ENCODE measurements around the gene CMIP. TPM values are rescaled to one million over a fixed set of nuclear protein-coding genes. Genes with fewer than 3 reads are reported as not detected.

CMIP gene
- total RNA-seq, 1 experiment from 2014 or later = 68.0 TPM

DNA sequence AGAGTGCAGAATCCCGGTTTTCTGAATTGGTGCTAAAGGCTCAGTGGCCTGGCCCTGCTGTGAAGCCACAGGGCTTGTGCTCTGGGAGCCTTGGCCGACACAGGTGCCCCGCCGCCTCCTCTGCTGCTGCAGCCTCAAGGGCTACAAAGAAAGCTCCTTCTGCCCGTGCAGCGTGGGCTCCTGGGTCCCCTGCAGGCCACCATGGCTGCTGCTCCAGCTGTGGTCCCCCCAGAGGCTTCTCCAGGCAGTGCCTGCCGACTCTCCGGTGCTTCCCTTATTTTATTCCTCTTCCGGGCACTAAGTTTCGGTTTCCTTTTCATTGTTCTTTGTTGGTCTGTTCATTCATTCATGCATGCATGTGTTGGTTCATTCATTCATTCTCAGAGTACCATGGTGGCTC lies 53.1 kb downstream of the CMIP start:
- intact Hi-C loops (cut with micrococcal nuclease; ENCODE audit: unreplicated experiment) = no loop called here
- H3K9me3 Mint-ChIP-seq (ENCODE audit: unreplicated experiment) = no peaks in the 10 kb centered on the region
- Histone ChIP-seq H3K4me3 (ENCODE audit: low read depth, low read length) (no peak overlapping the region), H3K36me3 (ENCODE audit: control insufficient read depth, insufficient read depth, low read length) (peaks cover 2% of the 10 kb centered on the region; the same call in 1 of the 2 replicates), H3K4me1 (peaks cover 16% of the 10 kb centered on the region), H3K9me3 (no peaks in the 10 kb centered on the region), H3K27me3 (replicated peaks; ENCODE audit: control insufficient read depth, insufficient read depth, low read length) (no peaks in the 10 kb centered on the region)
- POLR2A ChIA-PET = interaction anchor here (0.6 kb wide), 1 partner anchor 95 kb away, joined by 15 read pairs; no protein-coding TSS in a partner anchor
- BruUV-seq (replicated peaks) = no TSS peak
- CTCF ChIA-PET = no interaction called here
- peaks cover 21% of the 10 kb centered on the region for H3K4me1 Mint-ChIP-seq (ENCODE audit: low read depth, unreplicated experiment)
- TF ChIP-seq, protein P1, sequence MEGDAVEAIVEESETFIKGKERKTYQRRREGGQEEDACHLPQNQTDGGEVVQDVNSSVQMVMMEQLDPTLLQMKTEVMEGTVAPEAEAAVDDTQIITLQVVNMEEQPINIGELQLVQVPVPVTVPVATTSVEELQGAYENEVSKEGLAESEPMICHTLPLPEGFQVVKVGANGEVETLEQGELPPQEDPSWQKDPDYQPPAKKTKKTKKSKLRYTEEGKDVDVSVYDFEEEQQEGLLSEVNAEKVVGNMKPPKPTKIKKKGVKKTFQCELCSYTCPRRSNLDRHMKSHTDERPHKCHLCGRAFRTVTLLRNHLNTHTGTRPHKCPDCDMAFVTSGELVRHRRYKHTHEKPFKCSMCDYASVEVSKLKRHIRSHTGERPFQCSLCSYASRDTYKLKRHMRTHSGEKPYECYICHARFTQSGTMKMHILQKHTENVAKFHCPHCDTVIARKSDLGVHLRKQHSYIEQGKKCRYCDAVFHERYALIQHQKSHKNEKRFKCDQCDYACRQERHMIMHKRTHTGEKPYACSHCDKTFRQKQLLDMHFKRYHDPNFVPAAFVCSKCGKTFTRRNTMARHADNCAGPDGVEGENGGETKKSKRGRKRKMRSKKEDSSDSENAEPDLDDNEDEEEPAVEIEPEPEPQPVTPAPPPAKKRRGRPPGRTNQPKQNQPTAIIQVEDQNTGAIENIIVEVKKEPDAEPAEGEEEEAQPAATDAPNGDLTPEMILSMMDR (IDR thresholded peaks at IDR 0.05; ENCODE audit: insufficient read depth in 1 of 2, low read depth in 1 of 2, low read length in 1 of 2, severe bottlenecking in 1 of 2, unreplicated experiment in 1 of 2) = no peak
- no peak for DNase-seq
- H3K4me3 Mint-ChIP-seq (ENCODE audit: unreplicated experiment) = no peak overlapping the region
- H3K36me3 Mint-ChIP-seq (ENCODE audit: insufficient read depth, unreplicated experiment) = peaks cover 17% of the 10 kb centered on the region
- no peak overlapping the region for H3K27ac Mint-ChIP-seq (ENCODE audit: unreplicated experiment)
- H3K27me3 Mint-ChIP-seq (ENCODE audit: insufficient read depth, unreplicated experiment) = no peaks in the 10 kb centered on the region

DNA sequence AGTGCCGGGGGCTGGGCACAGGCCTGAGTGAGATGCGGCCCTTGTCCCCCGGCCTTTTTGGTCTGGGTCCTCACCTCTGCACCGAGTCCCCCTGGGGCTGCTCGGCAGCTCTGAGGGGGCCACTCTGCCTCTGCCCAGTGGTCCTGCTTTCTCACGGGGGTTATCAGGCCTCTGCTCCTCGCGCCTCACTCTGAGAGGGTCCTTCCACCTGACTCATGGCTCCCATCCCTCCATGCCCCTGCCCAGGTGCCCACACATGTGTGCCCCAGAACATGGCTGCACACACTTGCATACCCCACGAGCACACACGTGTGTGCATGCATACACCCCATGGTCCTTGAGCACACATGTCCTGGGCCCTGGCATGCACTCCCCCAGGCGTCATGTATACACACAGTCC lies 53.7 kb downstream of the CMIP start:
- H3K4me3 Mint-ChIP-seq (ENCODE audit: unreplicated experiment) = no peak overlapping the region
- Histone ChIP-seq H3K9me3 (no peaks in the 10 kb centered on the region), H3K4me1 (peaks cover 10% of the 10 kb centered on the region), H3K27me3 (replicated peaks; ENCODE audit: control insufficient read depth, insufficient read depth, low read length) (no peaks in the 10 kb centered on the region), H3K36me3 (ENCODE audit: control insufficient read depth, insufficient read depth, low read length) (peaks cover 2% of the 10 kb centered on the region; the same call in 1 of the 2 replicates), H3K4me3 (ENCODE audit: low read depth, low read length) (no peak overlapping the region)
- no peaks in the 10 kb centered on the region for H3K9me3 Mint-ChIP-seq (ENCODE audit: unreplicated experiment)
- POLR2A ChIA-PET = interaction anchor here (0.6 kb wide), 1 partner anchor 96 kb away, joined by 15 read pairs; no protein-coding TSS in a partner anchor
- H3K36me3 Mint-ChIP-seq (ENCODE audit: insufficient read depth, unreplicated experiment) = peaks cover 17% of the 10 kb centered on the region
- H3K4me1 Mint-ChIP-seq (ENCODE audit: low read depth, unreplicated experiment) = peaks cover 15% of the 10 kb centered on the region
- BruUV-seq (replicated peaks) = no TSS peak
- no peak overlapping the region for H3K27ac Mint-ChIP-seq (ENCODE audit: unreplicated experiment)
- no peak for DNase-seq
- no peaks in the 10 kb centered on the region for H3K27me3 Mint-ChIP-seq (ENCODE audit: insufficient read depth, unreplicated experiment)
- CTCF ChIA-PET = no interaction called here
- TF ChIP-seq, protein P1 (IDR thresholded peaks at IDR 0.05; ENCODE audit: insufficient read depth in 1 of 2, low read depth in 1 of 2, low read length in 1 of 2, severe bottlenecking in 1 of 2, unreplicated experiment in 1 of 2) = no peak
- intact Hi-C loops (cut with micrococcal nuclease; ENCODE audit: unreplicated experiment) = no loop called here

DNA sequence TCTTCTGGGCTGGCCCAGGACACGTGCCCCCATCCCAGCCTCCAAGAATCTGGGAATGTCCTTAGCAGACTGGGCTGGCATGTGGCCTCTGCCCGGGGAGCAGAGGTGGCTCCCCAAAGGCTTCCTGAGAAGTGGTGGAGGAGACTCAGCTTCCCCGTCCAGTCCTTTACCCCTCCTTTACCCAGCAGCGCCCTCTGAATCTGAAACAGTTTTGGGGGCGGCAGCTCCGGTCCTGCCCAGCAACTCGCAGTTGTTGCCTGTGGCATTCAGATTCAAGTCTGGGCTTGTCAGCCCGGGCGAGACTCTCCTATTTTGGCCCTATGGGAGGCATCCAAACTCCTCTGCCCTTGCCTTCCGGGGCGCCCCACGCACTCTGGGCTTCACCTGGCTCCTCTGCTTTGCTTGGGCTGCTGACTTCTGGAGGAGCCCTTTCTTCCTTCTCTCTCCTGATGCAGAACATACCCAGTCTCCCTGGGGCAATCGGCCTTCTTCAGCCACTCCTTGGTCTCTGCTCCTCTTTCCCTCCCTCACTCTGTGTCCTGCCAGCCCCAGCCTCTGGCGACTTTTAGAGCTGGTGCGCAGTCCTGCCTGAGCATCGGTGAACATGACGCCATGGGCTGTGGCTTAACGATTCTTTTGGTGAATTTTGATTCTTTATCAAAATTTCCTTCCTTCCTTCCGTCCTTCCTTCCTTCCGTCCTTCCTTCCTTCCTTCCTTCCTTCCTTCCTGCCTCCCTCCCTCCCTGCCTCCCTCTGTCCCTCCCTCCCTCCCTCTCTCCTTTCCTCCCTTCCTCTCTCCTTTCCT lies 55.2 kb downstream of the CMIP start:
- Histone ChIP-seq H3K36me3 (ENCODE audit: control insufficient read depth, insufficient read depth, low read length) (peaks cover 2% of the 10 kb centered on the region; the same call in 1 of the 2 replicates), H3K9me3 (no peaks in the 10 kb centered on the region), H3K4me3 (ENCODE audit: low read depth, low read length) (no peak overlapping the region), H3K4me1 (no peaks in the 10 kb centered on the region), H3K27me3 (replicated peaks; ENCODE audit: control insufficient read depth, insufficient read depth, low read length) (no peaks in the 10 kb centered on the region)
- Mint-ChIP-seq H3K27me3 (ENCODE audit: insufficient read depth, unreplicated experiment) (no peaks in the 10 kb centered on the region), H3K27ac (ENCODE audit: unreplicated experiment) (no peak overlapping the region), H3K4me1 (ENCODE audit: low read depth, unreplicated experiment) (peaks cover 10% of the 10 kb centered on the region), H3K4me3 (ENCODE audit: unreplicated experiment) (no peak overlapping the region), H3K36me3 (ENCODE audit: insufficient read depth, unreplicated experiment) (peaks cover 11% of the 10 kb centered on the region), H3K9me3 (ENCODE audit: unreplicated experiment) (no peaks in the 10 kb centered on the region)
- DNase-seq = no peak
- TF ChIP-seq, protein P1 (IDR thresholded peaks at IDR 0.05; ENCODE audit: insufficient read depth in 1 of 2, low read depth in 1 of 2, low read length in 1 of 2, severe bottlenecking in 1 of 2, unreplicated experiment in 1 of 2) = no peak
- intact Hi-C loops (cut with micrococcal nuclease; ENCODE audit: unreplicated experiment) = no loop called here
- BruUV-seq (replicated peaks) = no TSS peak
- ChIA-PET CTCF (no interaction called here), POLR2A (no interaction called here)
